ENCODE measurements around the gene SVOP. TPM values are rescaled to one million over a fixed set of nuclear protein-coding genes. Genes with fewer than 3 reads are reported as not detected.

The SVOP gene
- polyA plus RNA-seq, 2 of the 4 experiments (the other 2 are of a cell fraction): not detected

DNA sequence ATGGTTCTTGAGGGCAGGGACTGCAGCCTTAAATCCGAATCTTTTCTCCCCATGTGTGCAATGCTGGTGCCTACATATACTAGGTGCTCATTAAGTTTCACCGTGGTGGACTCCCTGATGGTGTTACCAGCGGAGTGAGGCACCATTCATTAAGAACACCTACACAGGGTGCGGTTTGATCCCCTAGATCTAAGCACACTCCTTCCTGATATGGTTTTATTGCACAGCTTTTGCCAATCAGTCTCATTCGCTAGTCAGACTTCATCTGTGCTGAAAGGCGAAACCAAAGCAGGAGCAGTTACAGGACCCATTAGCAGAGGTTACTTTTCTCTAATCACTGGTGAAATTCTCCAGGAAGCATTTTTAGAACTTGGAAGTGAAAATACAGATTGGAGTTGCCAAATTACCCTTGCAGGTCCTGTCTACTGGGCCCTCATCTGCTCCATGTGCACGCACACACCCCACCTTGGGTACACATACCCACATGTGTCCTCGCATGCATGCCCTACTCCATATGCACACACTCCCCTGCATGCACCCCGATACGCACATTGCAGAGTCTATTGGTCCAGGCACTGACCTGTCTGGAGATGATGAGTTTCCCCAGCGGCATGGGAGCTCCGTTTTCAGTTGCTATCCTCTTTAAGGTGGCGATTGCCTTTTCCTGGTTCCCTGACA is 82.5 kb downstream of the SVOP start:
- POLR2A ChIA-PET: no interaction called here
- 51% methylated on average over 13 of the region's 13 CpGs for WGBS (ENCODE audit: missing lambda C conversion rate)
- Histone ChIP-seq H3K4me3 (no peak overlapping the region), H3K27ac (no peak overlapping the region), H3K9me3 (no peaks in the 10 kb centered on the region), H3K4me2 (no peak overlapping the region), H3K4me1 (no peaks in the 10 kb centered on the region)
- FAIRE-seq (no peak), DNase-seq (ENCODE audit: low read depth in 1 of 2, low spot score in 1 of 2) (no peak), ATAC-seq (no peak)
- TF ChIP-seq MAZ (IDR thresholded peaks at IDR 0.05; ENCODE audit: borderline replicate concordance, low read depth, low read length) (no peak), CHD2 (IDR thresholded peaks at IDR 0.05; ENCODE audit: low read length, partially characterized antibody) (no peak), RAD21 (conservative IDR thresholded peaks at IDR 0.05 in 1 of 2, IDR thresholded peaks at IDR 0.05 in 1 of 2) (no peak), RCOR1 (IDR thresholded peaks at IDR 0.05; ENCODE audit: low read depth, low read length) (no peak), RNF2 (IDR thresholded peaks at IDR 0.05; ENCODE audit: borderline replicate concordance, low read depth) (no peak), KDM1A (IDR thresholded peaks at IDR 0.05; ENCODE audit: low read depth) (no peak), MAX (IDR thresholded peaks at IDR 0.05) (no peak), TP53 (CRISPR knock-in tag; IDR thresholded peaks at IDR 0.05) (no peak), HDAC2 (IDR thresholded peaks at IDR 0.05) (no peak), PHF8 (IDR thresholded peaks at IDR 0.05; ENCODE audit: borderline replicate concordance, low read depth) (no peak), HEYL (CRISPR knock-in tag; IDR thresholded peaks at IDR 0.05) (no peak), MYC (IDR thresholded peaks at IDR 0.05; ENCODE audit: borderline replicate concordance, low read length) (no peak)
- TF ChIP-seq, protein P1, sequence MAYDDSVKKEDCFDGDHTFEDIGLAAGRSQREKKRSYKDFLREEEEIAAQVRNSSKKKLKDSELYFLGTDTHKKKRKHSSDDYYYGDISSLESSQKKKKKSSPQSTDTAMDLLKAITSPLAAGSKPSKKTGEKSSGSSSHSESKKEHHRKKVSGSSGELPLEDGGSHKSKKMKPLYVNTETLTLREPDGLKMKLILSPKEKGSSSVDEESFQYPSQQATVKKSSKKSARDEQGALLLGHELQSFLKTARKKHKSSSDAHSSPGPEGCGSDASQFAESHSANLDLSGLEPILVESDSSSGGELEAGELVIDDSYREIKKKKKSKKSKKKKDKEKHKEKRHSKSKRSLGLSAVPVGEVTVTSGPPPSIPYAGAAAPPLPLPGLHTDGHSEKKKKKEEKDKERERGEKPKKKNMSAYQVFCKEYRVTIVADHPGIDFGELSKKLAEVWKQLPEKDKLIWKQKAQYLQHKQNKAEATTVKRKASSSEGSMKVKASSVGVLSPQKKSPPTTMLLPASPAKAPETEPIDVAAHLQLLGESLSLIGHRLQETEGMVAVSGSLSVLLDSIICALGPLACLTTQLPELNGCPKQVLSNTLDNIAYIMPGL (CRISPR knock-in tag; IDR thresholded peaks at IDR 0.05; ENCODE audit: borderline replicate concordance): no peak
- TF ChIP-seq, protein P2, sequence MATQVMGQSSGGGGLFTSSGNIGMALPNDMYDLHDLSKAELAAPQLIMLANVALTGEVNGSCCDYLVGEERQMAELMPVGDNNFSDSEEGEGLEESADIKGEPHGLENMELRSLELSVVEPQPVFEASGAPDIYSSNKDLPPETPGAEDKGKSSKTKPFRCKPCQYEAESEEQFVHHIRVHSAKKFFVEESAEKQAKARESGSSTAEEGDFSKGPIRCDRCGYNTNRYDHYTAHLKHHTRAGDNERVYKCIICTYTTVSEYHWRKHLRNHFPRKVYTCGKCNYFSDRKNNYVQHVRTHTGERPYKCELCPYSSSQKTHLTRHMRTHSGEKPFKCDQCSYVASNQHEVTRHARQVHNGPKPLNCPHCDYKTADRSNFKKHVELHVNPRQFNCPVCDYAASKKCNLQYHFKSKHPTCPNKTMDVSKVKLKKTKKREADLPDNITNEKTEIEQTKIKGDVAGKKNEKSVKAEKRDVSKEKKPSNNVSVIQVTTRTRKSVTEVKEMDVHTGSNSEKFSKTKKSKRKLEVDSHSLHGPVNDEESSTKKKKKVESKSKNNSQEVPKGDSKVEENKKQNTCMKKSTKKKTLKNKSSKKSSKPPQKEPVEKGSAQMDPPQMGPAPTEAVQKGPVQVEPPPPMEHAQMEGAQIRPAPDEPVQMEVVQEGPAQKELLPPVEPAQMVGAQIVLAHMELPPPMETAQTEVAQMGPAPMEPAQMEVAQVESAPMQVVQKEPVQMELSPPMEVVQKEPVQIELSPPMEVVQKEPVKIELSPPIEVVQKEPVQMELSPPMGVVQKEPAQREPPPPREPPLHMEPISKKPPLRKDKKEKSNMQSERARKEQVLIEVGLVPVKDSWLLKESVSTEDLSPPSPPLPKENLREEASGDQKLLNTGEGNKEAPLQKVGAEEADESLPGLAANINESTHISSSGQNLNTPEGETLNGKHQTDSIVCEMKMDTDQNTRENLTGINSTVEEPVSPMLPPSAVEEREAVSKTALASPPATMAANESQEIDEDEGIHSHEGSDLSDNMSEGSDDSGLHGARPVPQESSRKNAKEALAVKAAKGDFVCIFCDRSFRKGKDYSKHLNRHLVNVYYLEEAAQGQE (IDR thresholded peaks at IDR 0.05): no peak
- CTCF ChIA-PET: interaction anchor here (0.9 kb wide), 1 partner anchor 12 kb away, joined by 5 read pairs; no protein-coding TSS in a partner anchor

DNA sequence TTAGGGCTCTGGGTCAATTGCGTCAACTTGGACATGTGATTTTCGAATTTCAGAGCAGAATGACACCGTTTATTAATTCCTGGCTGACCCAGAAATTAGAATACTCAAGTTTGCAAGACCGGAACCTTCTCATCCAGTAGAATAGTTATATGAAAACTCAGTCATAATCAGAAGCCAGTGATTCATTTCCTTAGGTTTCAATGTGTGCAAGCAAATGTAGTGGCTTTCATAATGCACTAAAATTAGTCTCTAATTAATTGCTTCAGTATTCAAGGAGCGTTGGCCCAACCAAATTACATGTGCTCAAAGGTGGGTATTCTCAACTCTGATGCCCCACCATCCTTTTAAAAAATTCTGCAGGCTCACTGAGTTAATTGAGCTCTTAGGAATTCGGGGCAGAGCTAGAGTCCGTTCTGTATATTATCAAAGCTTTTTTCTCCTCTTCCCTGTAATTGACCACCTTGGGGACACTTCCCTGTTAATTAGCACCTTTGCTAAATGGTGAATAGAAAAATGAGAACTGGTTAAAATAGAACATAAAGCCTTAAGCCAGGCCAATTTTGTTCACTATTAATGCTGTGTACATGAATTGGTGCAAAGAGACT is 85.6 kb downstream of the SVOP start:
- no peak overlapping the region for H3K27ac ChIP-seq
- H3K4me2 ChIP-seq: no peak overlapping the region
- CTCF ChIA-PET: interaction anchor here (1.8 kb wide), 1 partner anchor 13 kb away, joined by 4 read pairs; no protein-coding TSS in a partner anchor
- 25% methylated on average over 7 of the region's 7 CpGs for WGBS (ENCODE audit: missing lambda C conversion rate)
- H3K4me3 ChIP-seq: no peak overlapping the region
- H3K9me3 ChIP-seq: no peaks in the 10 kb centered on the region
- FAIRE-seq (no peak), DNase-seq (ENCODE audit: low read depth in 1 of 2, low spot score in 1 of 2) (no peak), ATAC-seq (no peak)
- H3K4me1 ChIP-seq: no peaks in the 10 kb centered on the region
- TF ChIP-seq ZFP36 (IDR thresholded peaks at IDR 0.05; ENCODE audit: borderline replicate concordance, partially characterized antibody) (no peak), FOSL2 (IDR thresholded peaks at IDR 0.05) (no peak), FOSL2 (CRISPR knock-in tag; IDR thresholded peaks at IDR 0.05) (no peak), HDAC2 (IDR thresholded peaks at IDR 0.05) (no peak)
- TF ChIP-seq, protein P3, sequence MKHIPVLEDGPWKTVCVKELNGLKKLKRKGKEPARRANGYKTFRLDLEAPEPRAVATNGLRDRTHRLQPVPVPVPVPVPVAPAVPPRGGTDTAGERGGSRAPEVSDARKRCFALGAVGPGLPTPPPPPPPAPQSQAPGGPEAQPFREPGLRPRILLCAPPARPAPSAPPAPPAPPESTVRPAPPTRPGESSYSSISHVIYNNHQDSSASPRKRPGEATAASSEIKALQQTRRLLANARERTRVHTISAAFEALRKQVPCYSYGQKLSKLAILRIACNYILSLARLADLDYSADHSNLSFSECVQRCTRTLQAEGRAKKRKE (CRISPR knock-in tag; IDR thresholded peaks at IDR 0.05; ENCODE audit: low read depth): no peak
- TF ChIP-seq, protein P4, sequence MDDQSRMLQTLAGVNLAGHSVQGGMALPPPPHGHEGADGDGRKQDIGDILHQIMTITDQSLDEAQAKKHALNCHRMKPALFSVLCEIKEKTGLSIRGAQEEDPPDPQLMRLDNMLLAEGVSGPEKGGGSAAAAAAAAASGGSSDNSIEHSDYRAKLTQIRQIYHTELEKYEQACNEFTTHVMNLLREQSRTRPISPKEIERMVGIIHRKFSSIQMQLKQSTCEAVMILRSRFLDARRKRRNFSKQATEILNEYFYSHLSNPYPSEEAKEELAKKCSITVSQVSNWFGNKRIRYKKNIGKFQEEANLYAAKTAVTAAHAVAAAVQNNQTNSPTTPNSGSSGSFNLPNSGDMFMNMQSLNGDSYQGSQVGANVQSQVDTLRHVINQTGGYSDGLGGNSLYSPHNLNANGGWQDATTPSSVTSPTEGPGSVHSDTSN (IDR thresholded peaks at IDR 0.05): no peak
- POLR2A ChIA-PET: no interaction called here
